Measurements from ENCODE around the gene SLC34A1.

SLC34A1 gene

GRCh38 chr5:177393990-177394389 is 9.8 kb downstream of the SLC34A1 start:
- Histone ChIP-seq H3K9me3 (ENCODE audit: control insufficient read depth, low read length) (no peaks in the 10 kb centered on the region), H3K36me3 (ENCODE audit: control insufficient read depth, insufficient read depth, low read length, severe bottlenecking) (no peaks in the 10 kb centered on the region), H3K4me1 (ENCODE audit: control insufficient read depth, insufficient read depth, low read length) (peaks cover 8% of the 10 kb centered on the region)

GRCh38 chr5:177396078-177396477 is 11.8 kb downstream of the SLC34A1 start:
- no peak overlapping the region for H3K4me3 ChIP-seq (ENCODE audit: low read length)
- H3K4me1 ChIP-seq (ENCODE audit: control insufficient read depth, insufficient read depth, low read length) = no peaks in the 10 kb centered on the region
- no peak for DNase-seq (ENCODE audit: low read depth)
- no peaks in the 10 kb centered on the region for H3K36me3 ChIP-seq (ENCODE audit: control insufficient read depth, insufficient read depth, low read length, severe bottlenecking)
- H3K9me3 ChIP-seq (ENCODE audit: control insufficient read depth, low read length) = no peaks in the 10 kb centered on the region
- peaks cover 35% of the 10 kb centered on the region for H3K27me3 ChIP-seq (replicated peaks; ENCODE audit: control insufficient read depth, insufficient read depth, low read length)
- H3K9ac ChIP-seq (ENCODE audit: low read length) = no peak overlapping the region

More at GRCh38 chr5:177393990-177394389, 9.8 kb downstream of the SLC34A1 start:
- H3K9ac ChIP-seq (ENCODE audit: low read length) = no peak overlapping the region
- no peak for DNase-seq (ENCODE audit: low read depth)
- peaks cover 18% of the 10 kb centered on the region for H3K27me3 ChIP-seq (replicated peaks; ENCODE audit: control insufficient read depth, insufficient read depth, low read length)
- no peak overlapping the region for H3K4me3 ChIP-seq (ENCODE audit: low read length)

GRCh38 chr5:177396807-177397206 is 12.6 kb downstream of the SLC34A1 start:
- Histone ChIP-seq H3K36me3 (ENCODE audit: control insufficient read depth, insufficient read depth, low read length, severe bottlenecking) (no peaks in the 10 kb centered on the region), H3K9ac (ENCODE audit: low read length) (no peak overlapping the region), H3K27me3 (replicated peaks; ENCODE audit: control insufficient read depth, insufficient read depth, low read length) (peaks cover 42% of the 10 kb centered on the region), H3K4me3 (ENCODE audit: low read length) (no peak overlapping the region), H3K4me1 (ENCODE audit: control insufficient read depth, insufficient read depth, low read length) (no peaks in the 10 kb centered on the region), H3K9me3 (ENCODE audit: control insufficient read depth, low read length) (no peaks in the 10 kb centered on the region)
- no peak for DNase-seq (ENCODE audit: low read depth)

GRCh38 chr5:177397875-177398390 is 13.7 kb downstream of the SLC34A1 start:
- Histone ChIP-seq H3K4me3 (ENCODE audit: low read length) (no peak overlapping the region), H3K9ac (ENCODE audit: low read length) (no peak overlapping the region), H3K27me3 (replicated peaks; ENCODE audit: control insufficient read depth, insufficient read depth, low read length) (peaks cover 53% of the 10 kb centered on the region), H3K36me3 (ENCODE audit: control insufficient read depth, insufficient read depth, low read length, severe bottlenecking) (no peaks in the 10 kb centered on the region), H3K4me1 (ENCODE audit: control insufficient read depth, insufficient read depth, low read length) (peaks cover 2% of the 10 kb centered on the region), H3K9me3 (ENCODE audit: control insufficient read depth, low read length) (no peaks in the 10 kb centered on the region)
- DNase-seq (ENCODE audit: low read depth) = no peak

GRCh38 chr5:177399997-177400868 is 16.0 kb downstream of the SLC34A1 start, which contains the start of gene PFN3:
TSS of gene PFN3 (minus strand) at chr5:177400661. CDS start at chr5:177400576, 85 bp downstream.
- peaks cover 60% of the 10 kb centered on the region for H3K27me3 ChIP-seq (replicated peaks; ENCODE audit: control insufficient read depth, insufficient read depth, low read length)

GRCh38 chr5:177402271-177403043 is 18.2 kb downstream of the SLC34A1 start:
- peak; percentile 42 for DNase-seq (ENCODE audit: low read depth)
- no peaks in the 10 kb centered on the region for H3K36me3 ChIP-seq (ENCODE audit: control insufficient read depth, insufficient read depth, low read length, severe bottlenecking)
- peaks cover 56% of the 10 kb centered on the region for H3K27me3 ChIP-seq (replicated peaks; ENCODE audit: control insufficient read depth, insufficient read depth, low read length)
- peaks cover 12% of the 10 kb centered on the region for H3K4me1 ChIP-seq (ENCODE audit: control insufficient read depth, insufficient read depth, low read length)
- H3K9me3 ChIP-seq (ENCODE audit: control insufficient read depth, low read length) = no peaks in the 10 kb centered on the region
- no peak overlapping the region for H3K4me3 ChIP-seq (ENCODE audit: low read length)
- H3K9ac ChIP-seq (ENCODE audit: low read length) = no peak overlapping the region

More at GRCh38 chr5:177399997-177400868, 16.0 kb downstream of the SLC34A1 start, which contains the start of gene PFN3:
- no peak for DNase-seq (ENCODE audit: low read depth)
- no peaks in the 10 kb centered on the region for H3K36me3 ChIP-seq (ENCODE audit: control insufficient read depth, insufficient read depth, low read length, severe bottlenecking)
- no peaks in the 10 kb centered on the region for H3K9me3 ChIP-seq (ENCODE audit: control insufficient read depth, low read length)
- H3K4me3 ChIP-seq (ENCODE audit: low read length) = no peak within 1 kb of the TSS
- no peak within 1 kb of the TSS for H3K9ac ChIP-seq (ENCODE audit: low read length)
- peaks cover 12% of the 10 kb centered on the region for H3K4me1 ChIP-seq (ENCODE audit: control insufficient read depth, insufficient read depth, low read length)

- Histone ChIP-seq H3K27me3 (replicated peaks; ENCODE audit: control insufficient read depth, insufficient read depth, low read length) (peaks cover 54% of the 10 kb centered on the region), H3K4me1 (ENCODE audit: control insufficient read depth, insufficient read depth, low read length) (peaks cover 12% of the 10 kb centered on the region), H3K9ac (ENCODE audit: low read length) (no peak overlapping the region), H3K36me3 (ENCODE audit: control insufficient read depth, insufficient read depth, low read length, severe bottlenecking) (no peaks in the 10 kb centered on the region), H3K4me3 (ENCODE audit: low read length) (peak overlapping the region; percentile 77), H3K9me3 (ENCODE audit: control insufficient read depth, low read length) (no peaks in the 10 kb centered on the region)
- DNase-seq (ENCODE audit: low read depth) = peak; percentile 26
Observed at GRCh38 chr5:177403102-177403791, 19.0 kb downstream of the SLC34A1 start.

GRCh38 chr5:177403792-177404640 is 19.8 kb downstream of the SLC34A1 start:
- Histone ChIP-seq H3K36me3 (ENCODE audit: control insufficient read depth, insufficient read depth, low read length, severe bottlenecking) (no peaks in the 10 kb centered on the region), H3K4me1 (ENCODE audit: control insufficient read depth, insufficient read depth, low read length) (peaks cover 12% of the 10 kb centered on the region), H3K9ac (ENCODE audit: low read length) (peak overlapping the region; percentile 68), H3K4me3 (ENCODE audit: low read length) (peak overlapping the region; percentile 77), H3K9me3 (ENCODE audit: control insufficient read depth, low read length) (no peaks in the 10 kb centered on the region), H3K27me3 (replicated peaks; ENCODE audit: control insufficient read depth, insufficient read depth, low read length) (peaks cover 59% of the 10 kb centered on the region)
- DNase-seq (ENCODE audit: low read depth) = peak; percentile 86

GRCh38 chr5:177404641-177405179 is 20.5 kb downstream of the SLC34A1 start:
- H3K4me1 ChIP-seq (ENCODE audit: control insufficient read depth, insufficient read depth, low read length) = peaks cover 12% of the 10 kb centered on the region
- peaks cover 58% of the 10 kb centered on the region for H3K27me3 ChIP-seq (replicated peaks; ENCODE audit: control insufficient read depth, insufficient read depth, low read length)
- H3K4me3 ChIP-seq (ENCODE audit: low read length) = peak overlapping the region; percentile 77
- peak overlapping the region; percentile 40 for H3K9ac ChIP-seq (ENCODE audit: low read length)
- H3K9me3 ChIP-seq (ENCODE audit: control insufficient read depth, low read length) = no peaks in the 10 kb centered on the region
- DNase-seq (ENCODE audit: low read depth) = no peak
- no peaks in the 10 kb centered on the region for H3K36me3 ChIP-seq (ENCODE audit: control insufficient read depth, insufficient read depth, low read length, severe bottlenecking)

GRCh38 chr5:177405312-177405711 is 21.1 kb downstream of the SLC34A1 start:
- Histone ChIP-seq H3K4me3 (ENCODE audit: low read length) (no peak overlapping the region), H3K27me3 (replicated peaks; ENCODE audit: control insufficient read depth, insufficient read depth, low read length) (peaks cover 52% of the 10 kb centered on the region), H3K9ac (ENCODE audit: low read length) (no peak overlapping the region), H3K4me1 (ENCODE audit: control insufficient read depth, insufficient read depth, low read length) (peaks cover 12% of the 10 kb centered on the region), H3K36me3 (ENCODE audit: control insufficient read depth, insufficient read depth, low read length, severe bottlenecking) (no peaks in the 10 kb centered on the region), H3K9me3 (ENCODE audit: control insufficient read depth, low read length) (no peaks in the 10 kb centered on the region)
- DNase-seq (ENCODE audit: low read depth) = no peak

All from adipocyte (in vitro differentiated cells).